K562 (cell line): ENCODE data around the gene ATP6V0D1. TPM values are rescaled to one million over a fixed set of nuclear protein-coding genes. Genes with fewer than 3 reads are reported as not detected.

Source experiments
- ATAC-seq: fragments of 200-7000 bp; cut with Tn5 transposase; 3 replicates; pipeline ENCODE4 v1.9.1; 2020; ENCODE audit warnings: moderate library complexity
- BruUV-seq: library from RNA; stranded (reverse); fragments of 400-500 nt; replicated peaks from 2 replicates; lab custom pipeline; 2021; lab: Mats Ljungman, UMichigan
- CTCF ChIA-PET: fragments of 300-600 bp; formaldehyde crosslinking; extraction: SDS; loops from one replicate; lab custom pipeline; 2021; ENCODE audit warnings: low intra/inter-chr PET ratio; lab: Yijun Ruan, JAX
- POLR2A ChIA-PET: fragments of 300-600, 350-650 bp; sonication (Branson Sonifier 250); formaldehyde crosslinking; extraction: SDS; loops from one replicate; lab custom pipeline; 2021; ENCODE audit warnings: antibody characterized with exemption, inconsistent platforms; lab: Yijun Ruan, JAX
- DNase-seq, 4 experiments: peaks; one replicate each; pipeline versions ENCODE4 v3.0.0 to v3.0.0-alpha.2; 2011 to 2018; ENCODE audit warnings: low spot score in 3 of 4, mixed read lengths in 3 of 4; ENCODE audit errors: extremely low read depth in 1 of 4
- FAIRE-seq: peaks from 2 replicates; lab custom pipeline; 2011; peaks lifted over from hg19 to GRCh38; lab: Jason Lieb, UNC
- H2AFZ ChIP-seq: 2 replicates; pipeline ENCODE4 v1.6.0; 2011; ENCODE audit warnings: low read depth, low read length, control low read depth, inconsistent platforms
- H3K27ac ChIP-seq: fragments of 200-600 bp; 3 replicates; pipeline ENCODE4 v1.8.0; 2011; ENCODE audit warnings: low read depth, mild to moderate bottlenecking, control low read depth, inconsistent platforms, low read length, moderate library complexity, mixed read lengths; ENCODE audit errors: extremely low read depth
- H3K27me3 ChIP-seq, 2 experiments: fragments of 300-600 bp in 1 of 2; 2 replicates in 1 of 2; 3 replicates in 1 of 2; pipeline versions ENCODE4 v1.6.0 to v1.8.0; 2011; ENCODE audit warnings: inconsistent platforms in 2 of 2, low read length in 2 of 2, mild to moderate bottlenecking in 1 of 2, mixed read lengths in 1 of 2, moderate library complexity in 1 of 2; ENCODE audit not compliant: control insufficient read depth in 2 of 2, insufficient read depth in 2 of 2
- H3K36me3 ChIP-seq: fragments of 300-600 bp; 3 replicates; pipeline ENCODE4 v1.8.0; 2011; ENCODE audit warnings: mild to moderate bottlenecking, low read length, inconsistent platforms; ENCODE audit not compliant: control insufficient read depth, insufficient read depth
- H3K4me1 ChIP-seq, 2 experiments: fragments of 200-600 bp in 1 of 2; replicated peaks in 1 of 2; 2 replicates in 1 of 2; 3 replicates in 1 of 2; pipeline versions ENCODE4 v1.5.1 to v1.8.0; 2011; ENCODE audit warnings: inconsistent platforms in 2 of 2, low read length in 2 of 2, mild to moderate bottlenecking in 1 of 2, mixed read lengths in 1 of 2, moderate library complexity in 1 of 2; ENCODE audit not compliant: control insufficient read depth in 2 of 2, insufficient read depth in 2 of 2
- H3K4me2 ChIP-seq: 2 replicates; pipeline ENCODE4 v1.6.1; 2011; ENCODE audit warnings: low read length, control low read depth, inconsistent platforms, mixed read lengths; ENCODE audit not compliant: insufficient read depth
- H3K4me3 ChIP-seq: fragments of 200-600 bp; sonication (generic), shearing (Covaris generic); 2 replicates; pipeline ENCODE4 v1.5.1; 2016; ENCODE audit warnings: control low read depth, inconsistent platforms
- H3K79me2 ChIP-seq: fragments of 200-600 bp; 3 replicates; pipeline ENCODE4 v1.8.0; 2011; ENCODE audit warnings: low read length, inconsistent platforms; ENCODE audit not compliant: control insufficient read depth, insufficient read depth
- H3K9ac ChIP-seq, 2 experiments: 2 replicates each; pipeline versions ENCODE4 v1.6.0 to v1.6.1; 2011; ENCODE audit warnings: low read depth in 2 of 2, low read length in 2 of 2, control low read depth in 1 of 2, inconsistent platforms in 1 of 2, mild to moderate bottlenecking in 1 of 2, mixed read lengths in 1 of 2; ENCODE audit not compliant: insufficient read depth in 1 of 2
- H3K9me1 ChIP-seq: one replicate; pipeline ENCODE4 v1.6.0; 2011; ENCODE audit warnings: inconsistent platforms, mild to moderate bottlenecking, low read length, moderate library complexity; ENCODE audit not compliant: control insufficient read depth, insufficient read depth
- H3K9me3 ChIP-seq: replicated peaks from 2 replicates; pipeline ENCODE4 v1.5.1; 2011; ENCODE audit warnings: low read depth, low read length, inconsistent platforms; ENCODE audit not compliant: control insufficient read depth, insufficient read depth
- H4K20me1 ChIP-seq: replicated peaks from 2 replicates; pipeline ENCODE4 v1.6.1; 2011; ENCODE audit warnings: low read length, inconsistent platforms, mixed read lengths; ENCODE audit not compliant: control insufficient read depth, insufficient read depth
- MYBL2 ChIP-seq, 2 experiments: fragments of 450-650 bp in 1 of 2; sonication (generic) in 1 of 2; formaldehyde crosslinking in 1 of 2; IDR thresholded peaks; 2 replicates each; pipeline versions ENCODE4 v1.6.1 to v1.8.1; 2017 to 2022; ENCODE audit warnings: borderline replicate concordance in 1 of 2, inconsistent platforms in 1 of 2, low read depth in 1 of 2, mild to moderate bottlenecking in 1 of 2, missing genetic modification reagents in 1 of 2, moderate library complexity in 1 of 2
- MYC ChIP-seq, 2 experiments: fragments of 250-450 bp in 1 of 2; sonication (Bioruptor Pico) in 1 of 2; IDR thresholded peaks; 2 replicates each; pipeline versions ENCODE4 v1.5.1 to v1.6.1; 2012 to 2021; ENCODE audit warnings: low read depth in 2 of 2, borderline replicate concordance in 1 of 2, improper control_type of control experiment in 1 of 2, low read length in 1 of 2, mild to moderate bottlenecking in 1 of 2, moderate library complexity in 1 of 2
- SRSF1 ChIP-seq: fragments of 200-400 bp; formaldehyde crosslinking; IDR thresholded peaks from 2 replicates; pipeline ENCODE4 v1.6.1; 2017; ENCODE audit warnings: mild to moderate bottlenecking, low read depth, low read length, moderate library complexity
- TFE3 ChIP-seq: fragments of 450-650 bp; formaldehyde crosslinking; IDR thresholded peaks from 2 replicates; pipeline ENCODE4 v1.4.0; 2020; ENCODE audit warnings: mild to moderate bottlenecking, mixed read lengths
- ZNF23 ChIP-seq: fragments of 250-450 bp; sonication (Bioruptor Pico); IDR thresholded peaks from 2 replicates; pipeline ENCODE4 v1.4.0; 2020; ENCODE audit warnings: mild to moderate bottlenecking
- ZNF408 ChIP-seq: fragments of 250-450 bp; sonication (Bioruptor Pico); IDR thresholded peaks from 2 replicates; pipeline ENCODE4 v1.4.0; 2020; ENCODE audit warnings: low read depth, mild to moderate bottlenecking, moderate library complexity
- WGBS: fragments of 100-300 bp; shearing (Covaris generic); methylation state at CpG from one replicate; pipeline ENCODE4 v1.1.6; 2016; ENCODE audit warnings: low coverage, mixed read lengths; ENCODE audit not compliant: insufficient coverage; ENCODE audit errors: missing lambda C conversion rate; 5-methylcytosine and 5-hydroxymethylcytosine counted together
- in situ Hi-C: fragments of 300-500 bp; cut with MboI; formaldehyde crosslinking; loops from 4 replicates; pipeline ENCODE4 v1.15.0; 2018; ENCODE audit warnings: inconsistent platforms, mixed read lengths
- intact Hi-C: fragments of 100-400 bp; cut with micrococcal nuclease; formaldehyde crosslinking; loops from 2 replicates; pipeline ENCODE4 v1.14.2; 2022
- polyA plus RNA-seq, 8 experiments: library from polyadenylated mRNA; depleted of rRNA in 4 of 8; stranded (reverse) in 5 of 8; unstranded in 3 of 8; fragments of >200 nt; fragmentation: Nextera tagmentation in 2 of 8; fragmentation: Illumina TruSeq in 1 of 8; extraction: Ambion mirVana in 2 of 8; extraction: Trizol in 1 of 8; gene quantifications; 2 replicates each; pipeline versions ENCODE4 v1.2.1 to v1.2.3, GENCODE V29; 2011 to 2014; ENCODE audit warnings: inconsistent platforms in 1 of 8, missing spikeins in 1 of 8
- total RNA-seq, 7 experiments: library from RNA; depleted of rRNA in 6 of 7; stranded (reverse); fragments of >200 nt in 6 of 7; fragmentation: Illumina TruSeq in 2 of 7; extraction: Trizol in 2 of 7; gene quantifications; 2 replicates each; pipeline versions ENCODE4 v1.2.1 to v1.2.3, GENCODE V29; 2011 to 2021; ENCODE audit warnings: low replicate concordance in 1 of 7

The ATP6V0D1 gene
- total and polyA plus RNA-seq, 9 of the 15 experiments (the other 6 are each of a cell fraction or from before 2014, with no cell fraction given), result 23.2 to 69.7 (median 45.6) TPM

DNA sequence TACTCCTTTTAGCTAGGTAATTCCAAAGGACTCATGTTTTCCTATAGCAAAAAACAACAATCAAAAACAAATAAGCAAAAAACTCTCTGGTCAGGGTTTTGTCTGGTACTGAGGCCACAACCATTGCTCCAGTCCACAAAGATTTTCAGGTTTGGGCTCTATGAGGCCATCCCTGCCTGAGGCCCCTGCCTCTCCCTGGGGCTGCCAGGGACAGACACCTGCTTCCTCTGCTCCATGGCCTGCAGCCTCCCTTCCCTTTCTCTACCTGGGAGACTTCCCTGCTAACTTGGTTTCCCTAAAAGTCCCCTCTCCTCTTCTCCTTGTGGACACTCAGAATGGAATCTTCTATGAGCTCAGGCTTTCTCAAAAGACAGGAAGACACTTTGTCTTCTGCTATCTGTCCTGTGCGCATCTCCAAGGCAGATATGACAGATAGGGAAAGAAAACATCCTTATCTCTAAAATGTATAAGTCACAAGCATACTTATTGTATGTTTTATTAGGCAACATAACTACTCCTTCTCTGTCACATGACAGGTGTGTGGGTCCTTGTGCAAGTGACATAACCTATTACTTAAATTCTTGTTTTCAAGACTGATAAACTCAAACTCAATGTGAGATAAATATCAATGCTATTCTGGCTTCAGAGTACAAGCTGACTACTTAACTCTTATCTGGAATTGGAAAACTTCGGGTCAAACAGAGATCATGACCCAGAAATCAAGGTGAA, 63.5 kb downstream of the ATP6V0D1 start:
- in situ Hi-C loops, result loop anchor here (25.0 kb wide), 1 partner anchor 455 kb away; the partner anchor contains the start of gene CES3
- CTCF ChIA-PET, result interaction anchor here (1.6 kb wide), 1 partner anchor 138 kb away, joined by 7 read pairs; the partner anchor contains the start of gene PLEKHG4
- Histone ChIP-seq H3K4me2 (no peak overlapping the region), H3K4me1 (peaks cover 0 to 9% of the 10 kb centered on the region in 2 experiments; a peak in 3 of 5 replicates), H3K36me3 (no peaks in the 10 kb centered on the region), H4K20me1 (no peaks in the 10 kb centered on the region; the same call in 1 of the 2 replicates), H3K27ac (no peak overlapping the region), H3K9me3 (no peaks in the 10 kb centered on the region), H3K27me3 (peaks cover 32 to 52% of the 10 kb centered on the region in 2 experiments), H3K4me3 (no peak overlapping the region), H2AFZ (no peak overlapping the region), H3K9ac (0 out of 4 replicates have a peak overlapping the region, but pooled peaks of 1 of the 2 experiments have one; percentile 21), H3K79me2 (no peaks in the 10 kb centered on the region), H3K9me1 (no peaks in the 10 kb centered on the region)
- POLR2A ChIA-PET, result interaction anchor here (1.0 to 2.4 kb wide), 3 partner anchors 10 to 16 kb away, joined by 3 to 12 read pairs (median 4); no protein-coding TSS in a partner anchor
- no TSS peak for BruUV-seq
- FAIRE-seq (no peak), DNase-seq (no peak), ATAC-seq (no peak)
- intact Hi-C loops, result loop anchor here (10.0 kb wide), 1 partner anchor 53 kb away; no protein-coding TSS in a partner anchor
- 0% methylated on average over 2 of the region's 2 CpGs for WGBS
- no peak for TF ChIP-seq ZNF408
- TF ChIP-seq ZNF23 (CRISPR knock-in tag), result no peak
- TF ChIP-seq MYC (IDR thresholded peaks at IDR 0.05; ENCODE audit: low read depth, low read length), result no peak
- TF ChIP-seq MYC (CRISPR knock-in tag; IDR thresholded peaks at IDR 0.05; ENCODE audit: borderline replicate concordance, low read depth), result no peak
- peak; percentile 51; the same call in 1 of the 2 replicates for TF ChIP-seq TFE3 (CRISPR knock-in tag)
- TF ChIP-seq MYBL2 (IDR thresholded peaks at IDR 0.05; ENCODE audit: low read depth), result no peak
- no peak for TF ChIP-seq MYBL2 (CRISPR knock-in tag; IDR thresholded peaks at IDR 0.05; ENCODE audit: borderline replicate concordance)
- TF ChIP-seq SRSF1, result no peak
